GM19372 (cell line): ENCODE data around the gene DCP1A.
"Not testable (repeated sequence)": the region's sequence is repeated elsewhere in the genome, so short reads cannot be mapped to it uniquely, and the experiment has no call there.

ENCODE experiments used
- ATAC-seq: cut with Tn5 transposase; IDR thresholded peaks from one replicate; pipeline ENCODE4 v1.9.1; 2021; ENCODE audit warnings: mild to moderate bottlenecking, low read depth, moderate library complexity; ENCODE audit not compliant: unreplicated experiment

Gene DCP1A

DNA sequence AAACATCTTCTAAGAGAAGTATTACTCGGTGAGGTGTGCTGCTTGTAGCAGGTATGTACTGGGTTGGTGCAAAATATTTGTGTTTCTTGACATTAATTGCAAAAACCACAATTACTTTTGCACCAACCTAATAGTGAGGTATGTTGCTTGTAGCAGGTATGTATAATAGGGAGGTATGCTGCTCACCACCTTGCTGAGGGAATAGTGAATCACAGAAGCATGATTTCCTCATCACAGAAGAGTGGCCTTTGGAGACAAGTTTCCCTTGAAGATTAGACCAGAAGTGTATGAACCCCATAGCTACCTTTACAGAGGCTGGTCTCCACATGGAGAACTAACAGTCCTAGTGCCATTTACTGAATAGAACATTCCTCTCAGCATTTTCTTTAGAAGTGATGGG is 15.5 kb downstream of the DCP1A start:
- no peak for ATAC-seq

DNA sequence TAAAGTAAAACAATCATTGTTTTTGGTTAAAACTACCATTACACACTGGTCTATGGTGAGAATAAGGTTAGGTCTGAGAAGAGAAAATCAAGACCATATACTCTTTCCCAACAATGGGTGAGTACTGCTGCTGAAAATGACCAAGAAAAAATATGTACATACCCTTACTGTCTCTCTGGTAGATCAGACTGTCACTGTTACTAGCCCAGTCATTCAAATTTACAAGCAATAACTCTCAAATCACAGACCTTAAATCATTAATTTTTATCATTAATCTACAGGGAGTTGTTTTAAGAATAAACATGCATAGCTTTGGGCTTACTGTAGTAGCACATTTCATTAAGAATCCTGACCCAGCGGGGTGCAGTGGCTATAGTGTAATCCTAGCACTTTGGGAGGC is 17.4 kb downstream of the DCP1A start:
- no peak for ATAC-seq

DNA sequence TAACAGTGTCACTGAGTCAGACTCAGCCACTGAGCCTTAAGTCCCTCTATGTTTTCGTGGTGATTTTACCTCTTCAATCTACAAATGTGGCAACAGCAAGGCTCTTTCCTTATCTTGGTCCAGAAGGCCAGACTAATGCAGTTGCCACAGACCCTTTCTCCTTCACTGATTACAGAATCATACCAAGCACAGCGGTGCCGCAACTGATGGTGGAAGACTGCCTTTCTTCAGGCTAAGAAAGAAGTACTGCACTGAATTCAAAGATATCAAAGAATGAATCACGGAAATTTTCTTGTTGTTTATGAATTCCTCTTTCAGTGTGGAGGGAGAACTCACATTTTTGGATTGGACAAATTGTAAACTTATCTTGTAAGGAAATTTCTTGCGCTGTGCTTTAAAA is 18.6 kb downstream of the DCP1A start:
- no peak for ATAC-seq

- ATAC-seq, result not testable (repeated sequence)
Measured at GRCh38 chr3:53327986-53328385, 19.4 kb downstream of the DCP1A start.

- no peak for ATAC-seq
Measured at GRCh38 chr3:53324105-53324504, 23.2 kb downstream of the DCP1A start.

- ATAC-seq, result no peak
Measured at GRCh38 chr3:53320697-53321096, 26.6 kb downstream of the DCP1A start.

DNA sequence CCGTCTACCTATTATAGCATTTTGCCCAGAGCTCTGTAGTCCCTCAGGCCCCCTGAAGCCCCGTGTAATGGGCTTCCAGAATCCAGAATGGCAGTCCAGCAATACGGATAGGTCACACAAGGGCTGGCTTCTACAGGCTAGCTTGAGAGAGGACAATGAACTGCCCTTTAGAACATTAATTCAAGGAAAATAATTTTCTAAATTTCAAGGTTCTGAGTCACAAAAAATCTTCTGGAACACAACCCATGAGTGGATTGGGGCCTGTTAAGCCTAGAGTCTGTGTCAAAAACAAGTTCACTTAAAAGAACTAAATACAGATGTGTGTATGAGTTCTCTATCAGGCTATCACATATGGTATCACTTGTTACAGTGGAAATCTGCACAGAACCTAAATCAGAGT is 28.8 kb downstream of the DCP1A start:
- ATAC-seq, result no peak

DNA sequence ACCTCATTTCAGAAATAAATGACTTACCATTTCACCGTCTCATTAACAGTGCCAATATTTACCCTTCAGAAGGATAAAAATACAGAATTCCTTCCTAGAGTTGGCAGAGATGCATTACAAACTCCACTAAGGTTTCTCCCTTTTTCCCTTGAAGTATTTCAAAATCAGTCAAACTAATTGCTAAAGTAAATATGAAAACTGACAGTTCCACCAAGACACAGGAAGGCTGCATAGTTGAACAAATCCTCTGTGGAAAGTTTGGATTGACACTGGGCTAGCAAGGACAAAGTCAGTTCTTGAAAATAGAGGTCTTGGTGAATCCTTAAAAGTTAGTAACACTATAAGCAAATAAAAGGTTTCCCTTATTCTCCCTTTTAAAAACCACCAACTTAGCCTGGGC is 34.5 kb downstream of the DCP1A start:
- no peak for ATAC-seq

DNA sequence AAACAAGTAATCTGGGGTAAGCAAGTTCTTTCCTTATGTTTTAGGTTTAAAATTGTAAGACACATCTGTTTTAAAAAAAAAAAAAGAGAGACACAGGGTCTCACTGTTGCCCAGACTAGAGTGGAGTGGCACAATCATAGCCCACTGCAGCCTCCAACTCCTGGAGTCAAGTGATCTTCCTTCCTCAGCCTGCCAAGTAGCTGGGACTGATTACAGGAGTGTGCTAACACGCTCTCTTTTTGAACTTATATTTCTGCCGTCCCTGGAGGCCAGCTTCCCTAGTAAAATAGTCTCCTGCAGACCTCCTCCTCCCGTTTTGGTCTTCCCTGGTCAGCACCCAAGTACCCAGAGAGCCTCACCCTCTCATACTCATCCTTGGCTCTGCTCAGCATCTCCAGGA is 35.5 kb downstream of the DCP1A start:
- ATAC-seq, result no peak

- ATAC-seq, result no peak
Measured at GRCh38 chr3:53303957-53304356, 43.4 kb downstream of the DCP1A start.

DNA sequence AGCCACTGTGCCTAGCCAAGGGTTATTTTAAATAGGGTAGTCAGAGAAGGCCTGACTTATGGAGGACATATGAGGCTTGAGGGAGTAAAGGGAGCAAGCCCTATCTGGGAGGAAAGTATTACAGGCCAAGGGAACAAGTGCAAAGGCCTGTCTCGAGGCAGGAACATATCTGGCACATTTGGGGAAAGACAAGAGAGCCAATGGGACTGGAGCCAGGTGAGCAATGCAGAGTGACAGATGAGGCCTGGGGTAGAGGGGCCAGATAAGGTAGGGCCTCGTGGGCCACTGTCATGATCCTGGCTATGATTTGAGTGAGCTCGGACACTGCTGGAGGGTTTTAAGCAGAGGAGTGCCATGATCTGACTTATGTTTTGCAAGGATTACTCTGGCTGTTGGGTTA is 43.8 kb downstream of the DCP1A start:
- no peak for ATAC-seq

- no peak for ATAC-seq
Measured at GRCh38 chr3:53300826-53301225, 46.5 kb downstream of the DCP1A start.

DNA sequence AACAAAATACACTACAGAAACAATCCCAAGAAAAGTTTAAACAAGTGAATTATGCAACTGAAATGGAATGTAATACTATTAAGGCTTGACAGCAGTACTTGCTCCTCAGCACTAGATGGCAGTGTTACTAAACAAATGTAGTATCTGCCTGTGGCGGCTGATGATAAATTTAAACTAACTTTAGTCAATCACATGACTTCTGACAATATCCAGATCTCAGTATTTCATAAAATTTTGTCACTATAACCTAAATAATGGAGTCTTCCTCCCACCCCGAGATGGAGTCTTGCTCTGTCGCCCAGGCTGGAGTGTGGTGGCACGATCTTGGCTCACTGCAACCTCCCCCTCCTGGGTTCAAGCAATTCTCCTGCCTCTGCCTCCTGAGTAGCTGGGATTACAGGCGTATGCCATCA is 47.7 kb downstream of the DCP1A start:
- not testable (repeated sequence) for ATAC-seq

DNA sequence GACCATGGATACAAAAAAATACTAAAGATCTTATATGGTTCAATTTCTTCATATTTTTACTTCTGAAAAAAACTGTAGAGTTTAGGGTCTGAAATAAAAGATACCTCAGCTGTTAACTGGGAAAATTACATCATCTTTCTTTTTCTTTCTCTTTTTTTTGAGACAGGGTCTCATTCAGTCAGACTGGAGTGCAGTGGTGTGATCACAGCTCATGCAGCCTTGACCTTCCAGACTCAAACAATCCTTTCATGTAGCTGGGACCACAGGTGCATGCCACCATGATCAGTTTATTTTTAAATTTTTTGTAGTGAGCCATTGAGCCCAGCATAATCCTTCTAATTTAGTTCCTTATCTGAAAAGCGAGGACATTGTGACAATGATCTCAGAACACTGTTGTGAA is 51.9 kb downstream of the DCP1A start:
- ATAC-seq, result no peak

DNA sequence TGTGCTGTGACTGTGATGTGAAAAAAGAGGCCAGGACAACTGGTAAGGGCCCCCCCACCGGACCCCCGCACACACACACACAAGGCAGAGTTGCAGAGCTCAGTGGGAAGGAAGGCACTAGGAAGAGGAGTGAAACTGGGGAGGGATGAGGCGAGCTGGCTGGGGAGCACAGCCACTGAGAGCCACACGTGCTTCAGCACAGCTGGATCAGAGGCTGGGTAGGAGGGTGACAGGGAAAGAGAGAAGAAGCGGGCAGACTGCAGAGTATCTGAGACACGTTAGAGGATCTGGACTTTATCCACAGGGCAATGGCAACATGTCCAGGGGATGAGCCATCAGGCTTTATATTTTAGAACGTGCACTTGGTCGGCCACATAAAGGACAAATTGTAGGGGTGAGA is 53.5 kb downstream of the DCP1A start:
- no peak for ATAC-seq

- no peak for ATAC-seq
Measured at GRCh38 chr3:53288214-53288613, 59.1 kb downstream of the DCP1A start.

DNA sequence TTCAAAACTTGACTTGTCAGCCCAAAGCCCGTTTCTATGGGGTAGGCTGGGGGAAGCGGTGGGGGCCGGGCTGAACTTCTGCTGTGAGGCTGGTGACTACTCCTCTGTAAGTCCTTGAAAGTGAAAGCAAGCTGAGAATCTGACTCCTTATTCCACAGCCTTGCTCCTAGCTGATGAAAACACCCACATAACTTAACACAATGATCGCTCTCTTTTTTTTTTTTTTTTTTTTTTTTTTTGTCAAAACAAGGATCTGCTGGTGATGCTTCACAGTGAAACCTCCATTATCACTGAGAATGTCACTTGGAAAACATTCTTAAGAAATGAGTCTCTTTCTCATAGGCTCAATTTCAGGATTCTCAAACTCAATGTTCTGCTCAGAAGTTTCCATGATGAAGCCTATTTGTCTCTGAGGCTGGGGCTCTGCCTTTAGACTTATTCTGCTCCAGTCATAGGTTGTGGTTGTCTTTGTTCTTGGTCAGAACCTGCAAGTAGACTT is 60.2 kb downstream of the DCP1A start:
- no peak for ATAC-seq

GRCh38 chr3:53286727-53287126 is 60.6 kb downstream of the DCP1A start:
- no peak for ATAC-seq

DNA sequence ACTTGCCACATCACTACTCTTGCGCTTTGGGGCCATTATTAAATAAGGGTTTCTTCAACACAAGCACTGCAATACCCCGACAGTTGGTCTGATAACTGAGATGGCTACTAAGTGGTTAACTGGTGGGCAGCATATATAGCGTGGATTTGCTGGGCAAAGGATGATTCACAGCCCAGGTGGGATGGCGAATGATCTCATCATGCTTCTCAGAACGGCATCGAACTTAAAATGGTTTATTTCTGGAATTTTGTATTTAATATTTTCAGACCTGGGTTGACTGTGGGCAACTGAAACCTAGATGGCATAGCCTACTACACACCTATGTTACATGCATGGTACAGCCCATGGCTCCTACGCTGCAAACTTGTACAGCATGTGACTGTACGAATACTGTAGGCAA is 64.8 kb downstream of the DCP1A start:
- ATAC-seq, result no peak

- no peak for ATAC-seq
Measured at GRCh38 chr3:53278667-53279066, 68.7 kb downstream of the DCP1A start.

GRCh38 chr3:53274938-53275605 is 72.3 kb downstream of the DCP1A start:
- no peak for ATAC-seq

- ATAC-seq, result no peak
Measured at GRCh38 chr3:53273146-53273670, 74.1 kb downstream of the DCP1A start.
